IPS DF 19.7 (cell line): ENCODE data around the gene TSPAN32.
"Not testable (repeated sequence)": the region's sequence is repeated elsewhere in the genome, so short reads cannot be mapped to it uniquely, and the experiment has no call there.

Experiments used
- DNase-seq: peaks from one replicate; pipeline ENCODE4 v3.0.0-alpha.2; 2013; ENCODE audit warnings: low read depth, low spot score

Gene TSPAN32

DNA sequence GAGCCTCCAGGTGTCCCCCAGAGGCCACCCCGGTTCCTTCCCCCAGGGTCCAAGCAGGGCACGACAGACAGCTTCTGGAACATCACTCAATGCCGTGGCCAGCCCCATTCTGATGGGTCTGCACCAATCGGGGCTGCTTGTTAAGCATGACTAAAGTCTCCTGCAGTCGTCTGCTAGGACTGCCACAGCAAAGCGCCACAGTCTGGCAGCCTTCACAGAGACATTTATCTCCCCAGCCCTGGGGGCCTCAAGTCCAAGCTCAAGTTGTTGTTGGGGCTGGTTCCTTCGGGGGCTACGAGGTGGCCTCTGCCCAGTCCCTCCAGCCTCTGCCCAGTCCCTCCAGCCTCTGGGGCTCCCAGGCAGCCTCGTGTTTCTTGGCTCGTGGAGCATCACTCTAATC is 61.3 kb downstream of the TSPAN32 start:
- DNase-seq = no peak

DNA sequence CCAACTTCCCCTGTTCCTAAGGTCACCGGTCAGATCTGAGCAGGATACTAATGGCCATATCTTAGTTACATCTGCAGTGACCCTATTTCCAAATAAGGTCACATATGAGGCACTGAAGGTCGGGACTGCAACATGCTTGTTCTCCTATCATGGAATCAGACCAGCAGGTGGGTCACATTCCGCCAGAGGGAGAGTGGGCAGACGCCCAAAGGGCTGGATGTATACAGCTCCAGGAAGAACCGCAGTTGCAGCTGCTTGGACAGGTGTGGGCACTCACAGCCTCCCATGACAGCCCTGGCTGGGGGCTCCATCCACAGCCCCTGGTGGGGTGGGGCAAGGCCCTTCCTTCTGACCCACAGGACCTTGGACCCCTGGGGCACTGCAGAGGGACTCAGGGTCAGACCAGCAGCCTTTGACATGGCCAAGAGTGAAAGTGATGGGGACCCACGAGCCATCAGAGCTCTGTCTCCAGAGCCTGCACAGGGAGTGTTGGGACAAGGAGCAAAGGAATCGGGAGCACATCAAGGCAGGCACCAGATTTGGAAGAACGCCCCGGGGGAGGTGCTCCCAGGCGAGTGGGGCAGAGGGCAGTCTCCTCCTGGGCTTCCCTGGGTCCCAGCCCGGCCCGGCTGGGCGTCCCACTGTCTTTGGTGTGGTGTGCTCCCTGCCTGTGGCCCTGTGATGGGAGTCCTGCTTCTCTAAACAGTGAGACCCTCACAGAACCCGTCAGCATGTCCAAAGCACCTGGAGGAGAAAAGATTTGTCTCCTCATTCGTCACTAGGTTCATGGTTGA is 62.0 kb downstream of the TSPAN32 start:
- no peak for DNase-seq

DNA sequence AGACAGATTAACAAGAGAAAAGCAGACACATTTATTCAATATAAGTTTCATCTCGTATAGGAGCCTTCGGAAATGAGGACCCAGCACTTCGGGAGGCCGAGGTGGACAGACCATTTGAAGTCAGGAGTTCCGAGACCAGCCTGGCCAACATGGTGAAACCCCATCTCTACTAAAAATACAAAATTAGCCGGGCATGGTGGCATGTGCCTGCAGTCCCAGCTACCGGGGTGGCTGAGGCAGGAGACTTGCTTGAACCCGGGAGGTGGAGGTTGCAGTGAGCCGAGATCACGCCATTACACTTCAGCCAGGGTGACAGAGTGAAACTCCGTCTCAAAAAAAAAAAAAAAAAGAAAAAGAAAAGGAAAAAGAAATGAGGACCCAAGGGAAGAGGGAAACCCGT is 62.6 kb downstream of the TSPAN32 start:
- not testable (repeated sequence) for DNase-seq

DNA sequence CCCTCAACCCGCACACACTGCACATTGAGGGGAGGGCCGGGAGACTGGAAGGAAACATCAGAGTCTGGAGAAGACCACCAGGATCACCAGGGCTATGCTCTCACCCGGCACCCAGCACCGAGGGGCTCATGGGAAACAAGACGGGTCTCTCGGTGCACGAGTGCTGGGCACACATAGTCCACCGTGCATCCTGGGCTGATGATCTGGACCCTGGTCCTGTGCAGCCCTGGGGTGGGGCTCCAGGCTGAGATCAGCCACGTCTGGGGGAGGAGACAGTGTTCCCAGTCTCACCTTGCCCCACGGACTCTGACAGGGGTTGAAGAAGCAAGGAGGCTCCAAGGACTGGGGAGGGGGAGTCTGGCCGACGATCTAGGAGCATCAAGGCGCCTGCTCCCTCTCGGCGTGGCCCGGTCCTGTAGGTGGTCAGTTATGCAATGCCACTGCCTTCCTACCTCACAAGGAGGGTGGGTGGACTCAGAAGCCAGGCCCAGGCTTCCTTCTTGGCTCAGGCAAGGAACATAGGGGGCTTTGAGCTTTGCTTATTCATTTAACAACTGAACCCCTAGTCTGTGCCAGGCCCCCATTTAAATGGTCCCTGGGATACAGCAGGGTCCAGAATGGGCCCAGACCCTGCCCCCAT is 63.9 kb downstream of the TSPAN32 start:
- no peak for DNase-seq

DNA sequence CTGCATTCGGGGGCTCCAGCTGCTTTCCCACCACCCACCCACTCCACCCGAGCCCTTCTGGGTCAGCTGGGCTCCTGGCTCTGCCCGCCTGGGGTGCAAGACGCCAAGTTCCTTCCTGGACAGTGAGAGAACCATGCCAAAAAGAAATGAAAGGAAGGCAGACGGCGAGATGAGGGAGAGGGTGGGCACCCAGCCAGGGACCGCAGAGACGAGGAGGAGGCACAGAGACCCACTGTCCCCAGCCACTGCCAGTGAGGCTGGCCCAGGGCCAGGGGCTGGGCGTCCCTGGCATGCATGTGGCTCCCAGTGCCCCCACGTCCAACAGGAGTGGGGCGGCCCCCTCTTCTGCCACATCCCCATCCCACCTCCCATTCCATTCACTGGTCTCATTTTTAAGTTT is 64.5 kb downstream of the TSPAN32 start:
- DNase-seq = no peak

DNA sequence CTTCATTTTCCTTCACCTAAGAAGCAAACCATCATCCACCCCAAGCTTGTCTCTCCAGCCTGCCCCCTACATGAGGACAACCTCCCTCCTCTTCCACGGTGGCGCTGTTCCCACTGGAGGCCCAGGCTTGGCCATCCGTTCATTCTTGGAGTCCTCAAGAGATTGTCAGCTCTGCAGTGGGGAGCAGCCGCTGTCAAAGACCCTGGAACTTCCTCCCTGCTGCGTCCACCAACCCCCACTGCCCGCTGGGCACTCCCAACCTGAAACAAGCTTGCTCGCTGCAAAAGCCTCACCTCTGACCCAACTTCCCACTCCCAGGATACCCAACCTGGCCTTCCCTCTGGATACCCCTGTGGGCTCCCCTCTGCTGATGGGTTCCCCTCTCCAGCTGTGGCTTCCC is 64.9 kb downstream of the TSPAN32 start:
- no peak for DNase-seq

DNA sequence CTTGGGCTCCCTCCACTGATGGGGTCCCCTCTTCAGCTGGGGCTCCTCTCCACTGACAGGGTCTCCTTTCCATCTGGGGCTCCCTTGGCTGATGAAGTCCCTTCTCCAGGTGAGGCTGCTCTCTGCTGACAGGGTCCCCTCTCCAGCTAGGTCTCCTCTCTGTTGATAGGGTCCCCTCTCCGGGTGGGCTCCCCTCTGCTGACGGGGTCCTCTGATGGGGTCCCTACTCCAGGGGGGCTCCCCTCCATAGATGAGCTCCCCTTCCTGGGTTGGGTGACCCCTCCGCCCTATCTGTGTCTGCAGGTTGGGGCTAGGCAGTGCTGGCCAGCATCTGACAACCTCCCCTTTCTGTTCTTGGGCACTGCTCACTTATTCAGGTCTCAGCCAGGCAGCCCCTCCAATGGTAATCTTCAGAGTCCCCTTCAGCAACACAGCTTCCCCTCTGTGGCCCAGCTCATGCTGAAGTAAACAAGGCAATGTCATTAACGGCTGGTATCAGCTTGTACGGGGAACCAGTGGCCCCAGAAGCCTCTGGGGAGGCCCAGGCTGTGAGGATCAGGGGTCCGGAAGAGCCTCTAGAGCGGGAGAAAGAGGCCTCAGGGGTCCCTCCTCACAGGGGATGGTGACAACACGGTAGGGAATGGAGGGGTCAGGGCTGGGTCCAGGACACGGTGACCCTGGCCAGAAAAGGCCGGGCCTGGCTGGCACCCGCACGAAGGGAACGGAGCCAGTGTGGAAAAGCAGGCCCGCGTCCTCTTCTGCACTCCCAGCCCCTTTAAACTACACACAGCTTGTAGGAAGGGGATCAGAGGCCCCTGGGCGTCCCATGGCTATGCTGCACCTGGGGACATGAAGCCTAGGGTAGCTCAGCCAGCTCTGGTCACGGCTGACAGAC is 65.7 kb downstream of the TSPAN32 start:
- DNase-seq = no peak
